ENCODE data around the gene PEX7. TPM values are rescaled to one million over a fixed set of nuclear protein-coding genes. Genes with fewer than 3 reads are reported as not detected.

PEX7 gene
- total and polyA plus RNA-seq, 10 of the 15 experiments (the other 5 are each of a cell fraction or from before 2014, with no cell fraction given) = 0.58 to 12.4 (median 8.8) TPM

DNA sequence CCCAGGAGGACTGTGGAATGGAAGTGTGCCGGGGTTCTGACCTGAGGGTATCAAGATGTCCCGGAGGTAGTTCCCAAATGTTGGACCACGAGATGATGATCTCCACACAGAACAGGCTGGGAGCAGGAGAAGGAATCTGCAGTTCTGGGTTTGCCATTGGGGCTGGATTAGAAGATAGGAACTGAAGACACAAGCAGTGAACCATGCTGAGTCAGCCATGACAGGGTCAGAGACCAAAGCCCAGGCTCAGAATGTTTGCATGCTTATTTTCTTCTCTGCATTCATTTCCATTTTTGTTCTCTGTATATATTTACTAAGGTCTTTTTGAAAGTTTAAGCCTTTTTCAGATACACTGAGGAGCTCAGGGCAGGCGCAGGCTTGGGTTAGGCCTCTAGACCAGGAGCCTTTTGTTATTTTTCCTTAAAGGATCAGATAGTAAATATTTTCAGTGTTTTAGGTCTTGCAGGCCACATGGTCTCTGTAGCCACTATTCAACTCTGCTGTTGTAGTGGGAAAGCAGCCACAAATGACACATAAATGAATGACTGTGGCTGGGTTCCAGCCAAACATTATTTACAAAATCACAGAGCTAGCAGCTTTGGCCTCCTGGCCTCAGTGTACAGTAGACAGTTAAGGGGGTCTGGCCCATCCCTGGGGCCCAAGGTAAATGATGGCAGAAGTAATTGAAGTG is 128.2 kb downstream of the PEX7 start:
- RAD21 ChIA-PET (ENCODE audit: unreplicated experiment) = no interaction called here
- CTCF ChIA-PET = interaction anchor here (0.6 to 0.8 kb wide), 3 partner anchors 95 to 306 kb away, joined by 3 read pairs; no protein-coding TSS in a partner anchor
- BruUV-seq (replicated peaks) = no TSS peak
- Histone ChIP-seq H3K27ac (ENCODE audit: control insufficient read depth, insufficient read depth) (no peak overlapping the region), H3K36me3 (ENCODE audit: control insufficient read depth in 2 of 2, insufficient read depth in 2 of 2, low read length in 1 of 2) (no peaks in the 10 kb centered on the region), H3K79me2 (ENCODE audit: control insufficient read depth, insufficient read depth, low read length) (no peaks in the 10 kb centered on the region), H3K9ac (ENCODE audit: control insufficient read depth, insufficient read depth, low read length) (no peak overlapping the region), H2AFZ (ENCODE audit: control insufficient read depth, low read depth, low read length) (no peak overlapping the region), H3K4me2 (ENCODE audit: control insufficient read depth, insufficient read depth) (no peak overlapping the region), H4K20me1 (ENCODE audit: control insufficient read depth, insufficient read depth) (no peaks in the 10 kb centered on the region), H3K9me3 (replicated peaks; ENCODE audit: control insufficient read depth, insufficient read depth, low read length) (no peaks in the 10 kb centered on the region), H3K27me3 (replicated peaks in 1 of 2; ENCODE audit: control insufficient read depth in 2 of 2, insufficient read depth in 2 of 2, low read length in 1 of 2) (no peaks in the 10 kb centered on the region; a peak in 2 of 4 replicates), H3K4me3 (no peak overlapping the region), H3K4me1 (ENCODE audit: control insufficient read depth, insufficient read depth, low read length) (peaks cover 2% of the 10 kb centered on the region; the same call in 1 of the 2 replicates)
- intact Hi-C loops (cut with micrococcal nuclease; ENCODE audit: unreplicated experiment) = no loop called here
- in situ Hi-C loops (cut with MboI) = no loop called here
- DNase-seq (ENCODE audit: low read depth, low spot score) (no peak), FAIRE-seq (no peak), ATAC-seq (no peak; the same call in 2 of the 3 replicates)
- WGBS (ENCODE audit: insufficient coverage, insufficient replicate concordance, low lambda C conversion rate, missing lambda C conversion rate) = 71% methylated on average over 4 of the region's 4 CpGs
- POLR2A ChIA-PET = no interaction called here
- TF ChIP-seq IKZF1 (conservative IDR thresholded peaks at IDR 0.05) (no peak), GATAD2B (conservative IDR thresholded peaks at IDR 0.05; ENCODE audit: low read depth) (no peak), ZBED1 (IDR thresholded peaks at IDR 0.05; ENCODE audit: borderline replicate concordance) (no peak), SMC3 (IDR thresholded peaks at IDR 0.05; ENCODE audit: borderline replicate concordance, low read length) (no peak), RAD51 (IDR thresholded peaks at IDR 0.05) (no peak), JUND (IDR thresholded peaks at IDR 0.05; ENCODE audit: low read depth, low read length) (no peak)
- TF ChIP-seq, protein P1, sequence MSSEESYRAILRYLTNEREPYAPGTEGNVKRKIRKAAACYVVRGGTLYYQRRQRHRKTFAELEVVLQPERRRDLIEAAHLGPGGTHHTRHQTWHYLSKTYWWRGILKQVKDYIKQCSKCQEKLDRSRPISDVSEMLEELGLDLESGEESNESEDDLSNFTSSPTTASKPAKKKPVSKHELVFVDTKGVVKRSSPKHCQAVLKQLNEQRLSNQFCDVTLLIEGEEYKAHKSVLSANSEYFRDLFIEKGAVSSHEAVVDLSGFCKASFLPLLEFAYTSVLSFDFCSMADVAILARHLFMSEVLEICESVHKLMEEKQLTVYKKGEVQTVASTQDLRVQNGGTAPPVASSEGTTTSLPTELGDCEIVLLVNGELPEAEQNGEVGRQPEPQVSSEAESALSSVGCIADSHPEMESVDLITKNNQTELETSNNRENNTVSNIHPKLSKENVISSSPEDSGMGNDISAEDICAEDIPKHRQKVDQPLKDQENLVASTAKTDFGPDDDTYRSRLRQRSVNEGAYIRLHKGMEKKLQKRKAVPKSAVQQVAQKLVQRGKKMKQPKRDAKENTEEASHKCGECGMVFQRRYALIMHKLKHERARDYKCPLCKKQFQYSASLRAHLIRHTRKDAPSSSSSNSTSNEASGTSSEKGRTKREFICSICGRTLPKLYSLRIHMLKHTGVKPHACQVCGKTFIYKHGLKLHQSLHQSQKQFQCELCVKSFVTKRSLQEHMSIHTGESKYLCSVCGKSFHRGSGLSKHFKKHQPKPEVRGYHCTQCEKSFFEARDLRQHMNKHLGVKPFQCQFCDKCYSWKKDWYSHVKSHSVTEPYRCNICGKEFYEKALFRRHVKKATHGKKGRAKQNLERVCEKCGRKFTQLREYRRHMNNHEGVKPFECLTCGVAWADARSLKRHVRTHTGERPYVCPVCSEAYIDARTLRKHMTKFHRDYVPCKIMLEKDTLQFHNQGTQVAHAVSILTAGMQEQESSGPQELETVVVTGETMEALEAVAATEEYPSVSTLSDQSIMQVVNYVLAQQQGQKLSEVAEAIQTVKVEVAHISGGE (CRISPR knock-in tag; IDR thresholded peaks at IDR 0.05) = no peak
- SMC1A ChIA-PET (ENCODE audit: uncharacterized antibody, unreplicated experiment) = interaction anchor here (0.8 to 1.2 kb wide), 2 partner anchors 13 to 20 kb away, joined by 3 to 4 read pairs; no protein-coding TSS in a partner anchor
